ENCODE data around the gene LTB4R.
A peak's percentile ranks its signal among the peaks of the same experiment; 100 is the strongest.

LTB4R gene

GRCh38 chr14:24300326-24300980 lies 10.8 kb upstream of the LTB4R start:
- no peak for DNase-seq

GRCh38 chr14:24304019-24304387 lies 7.3 kb upstream of the LTB4R start:
- DNase-seq, result no peak

DNA sequence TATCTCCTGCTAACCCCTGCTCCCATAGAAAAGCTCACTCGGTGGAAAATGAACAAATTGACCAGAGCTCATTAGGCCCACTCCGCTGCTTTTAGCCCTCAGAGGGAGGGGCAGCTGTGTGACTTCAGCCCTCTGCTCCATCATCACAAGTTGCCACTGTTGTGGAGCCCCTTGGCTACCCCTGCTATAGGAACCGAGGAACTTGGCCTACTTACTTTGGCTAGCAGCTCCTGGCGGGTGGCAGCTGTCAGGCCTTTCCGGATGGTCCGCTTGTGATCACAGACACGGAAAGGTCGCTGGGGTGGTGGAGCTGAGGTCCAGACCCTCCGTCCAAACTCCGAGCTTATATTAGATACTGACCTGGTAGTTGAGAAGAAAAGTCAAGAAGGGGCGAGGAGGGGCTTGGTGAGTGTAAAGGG lies 4.1 kb upstream of the LTB4R start:
- no peak for DNase-seq

- peak in 28 of 56 donors; percentile 6 to 75 (median 25) for DNase-seq
Measured at GRCh38 chr14:24307575-24308341, 3.5 kb upstream of the LTB4R start, which contains the start of gene CIDEB. Gene CIDEB, minus strand, starts transcription at chr14:24307977. Its CDS starts 119 bp downstream, at chr14:24307858.

- DNase-seq, result peak in 1 of 56 donors; percentile 23
Measured at GRCh38 chr14:24308342-24309124, 2.8 kb upstream of the LTB4R start.

DNA sequence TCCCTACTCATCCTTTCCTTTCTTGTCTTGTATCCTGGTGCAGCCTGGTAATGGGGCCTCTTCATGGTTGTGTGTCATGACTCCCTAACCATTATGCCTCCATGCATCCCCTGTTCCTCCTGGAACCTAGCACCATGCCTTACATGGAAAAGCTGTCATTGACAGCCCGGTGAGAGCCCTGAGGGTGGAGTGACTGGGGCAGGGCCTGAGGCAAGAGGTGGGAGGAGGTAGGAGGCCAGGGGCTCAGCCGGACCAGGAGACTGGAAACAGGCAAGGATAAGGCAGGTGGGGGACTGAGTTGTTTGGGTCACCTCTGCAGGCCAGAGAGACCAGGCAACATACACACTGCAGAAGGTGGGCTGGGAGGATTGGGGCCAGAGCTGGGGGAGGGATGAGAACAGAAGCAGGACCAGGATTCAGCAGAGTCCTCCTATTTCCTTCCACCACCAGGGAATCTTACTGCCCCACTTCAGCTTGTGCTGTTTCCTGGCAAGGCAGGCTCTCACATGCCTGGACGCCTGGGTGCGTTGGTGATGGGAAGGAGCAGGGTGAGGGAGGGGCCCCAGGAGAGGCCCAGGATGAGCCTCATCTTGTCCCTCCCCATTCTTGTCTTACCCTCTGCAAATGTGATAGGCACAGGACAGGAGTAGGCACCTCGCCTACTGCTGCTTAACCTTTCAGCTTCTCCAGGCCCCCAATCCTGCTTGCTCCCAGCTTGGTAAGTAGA lies 1.6 kb upstream of the LTB4R start, which contains the start of gene LTB4R2:
Gene LTB4R2, plus strand, starts transcription at position 603 of the 727 bp plus-strand sequence. CDS start 525 bp downstream, outside the sequence.
- DNase-seq, result no peak

DNA sequence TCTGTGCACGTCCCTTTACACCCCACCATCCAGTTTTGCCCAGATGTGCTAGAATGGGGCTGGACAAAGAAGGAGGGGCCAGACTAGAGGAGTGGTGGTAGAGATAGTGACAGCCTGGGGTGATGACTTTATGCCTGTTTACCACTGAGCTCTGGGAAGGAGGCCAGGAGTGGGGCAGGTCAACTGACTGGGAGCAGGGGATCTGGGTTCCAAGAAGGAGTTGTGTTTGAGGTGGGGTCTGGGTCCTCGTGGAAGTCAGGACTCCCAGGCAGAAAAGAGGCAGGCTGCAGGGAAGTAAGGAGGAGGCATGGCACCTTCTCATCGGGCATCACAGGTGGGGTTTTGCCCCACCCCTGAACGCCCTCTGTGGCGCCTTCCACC lies 1.0 kb upstream of the LTB4R start:
- no peak for DNase-seq

DNA sequence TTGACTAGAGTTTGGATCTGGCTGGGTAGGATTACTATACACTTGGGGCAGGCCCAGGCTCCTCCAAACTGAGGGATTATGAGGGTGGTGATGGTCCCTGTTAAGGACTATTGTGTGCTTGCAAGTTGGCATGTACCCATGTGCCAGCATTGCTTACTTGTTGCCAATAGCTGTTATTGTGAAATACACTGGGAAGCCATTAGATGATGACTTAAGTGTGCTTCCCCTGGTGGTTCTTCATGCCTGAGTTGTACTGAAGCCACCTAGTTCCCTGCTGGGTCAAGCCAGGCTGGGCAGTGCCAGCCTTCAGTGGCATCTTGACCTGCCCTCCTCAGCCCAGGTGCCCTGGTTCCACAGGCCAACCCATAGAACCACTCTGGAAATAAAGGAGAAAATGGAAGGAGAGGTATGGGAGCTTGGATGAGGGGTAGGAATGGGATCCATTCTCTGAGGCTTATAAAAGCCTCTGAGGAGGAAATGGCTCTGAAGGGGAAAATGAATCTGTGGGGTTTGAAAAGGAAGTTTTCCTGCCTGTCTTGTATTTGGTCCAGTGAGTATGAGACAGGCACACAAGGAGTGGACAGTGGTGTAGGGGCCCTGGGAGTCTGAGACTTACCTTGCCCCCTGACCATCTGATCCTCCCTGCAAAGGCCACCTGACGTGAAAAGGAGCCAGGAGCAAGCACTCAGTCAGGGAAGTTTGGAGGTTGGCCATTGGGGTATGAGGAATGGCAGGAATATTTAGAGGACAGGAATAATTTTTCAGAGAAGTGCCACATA lies 724 bp downstream of the LTB4R start:
- DNase-seq, result no peak

DNA sequence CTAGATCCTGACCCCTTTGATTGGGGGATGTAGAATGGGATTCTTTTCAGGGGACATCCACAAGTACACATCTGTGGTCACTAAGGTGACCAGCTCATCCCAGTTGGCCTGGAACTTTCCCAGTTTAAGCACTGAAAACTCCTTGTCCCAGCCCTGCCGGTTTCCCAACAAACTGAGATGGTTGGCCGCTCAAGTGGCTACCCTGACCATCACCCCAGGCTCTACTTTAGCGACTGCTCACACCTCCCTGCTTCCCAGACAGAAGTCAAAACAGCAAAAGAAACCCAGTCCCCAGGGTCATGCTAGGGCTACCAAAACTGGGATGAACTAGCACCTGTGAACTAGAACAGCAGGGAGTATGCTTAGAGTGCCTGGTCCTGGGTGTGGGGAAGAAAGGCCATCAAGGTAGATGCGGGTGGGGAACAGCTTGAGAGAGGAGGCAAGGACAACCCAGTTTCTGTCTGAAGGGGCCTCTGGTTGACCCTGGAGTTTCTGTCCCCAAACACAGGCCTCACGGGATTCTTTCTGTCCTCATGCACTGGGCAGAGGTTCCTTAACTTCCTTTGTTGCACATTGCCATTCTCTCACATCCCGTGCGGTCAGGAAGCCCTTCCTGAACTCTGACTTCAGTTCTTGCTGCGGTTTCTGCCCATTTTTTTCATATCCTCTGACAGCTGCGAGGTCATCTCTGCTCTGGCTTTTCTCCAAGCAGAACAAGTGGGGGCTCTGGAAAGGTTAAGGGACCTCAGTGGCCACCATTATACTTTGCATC lies 1.6 kb downstream of the LTB4R start:
- no peak for DNase-seq

GRCh38 chr14:24313913-24314312 lies 2.6 kb downstream of the LTB4R start:
- no peak for DNase-seq

GRCh38 chr14:24314377-24315193 lies 3.3 kb downstream of the LTB4R start:
- DNase-seq, result no peak

DNA sequence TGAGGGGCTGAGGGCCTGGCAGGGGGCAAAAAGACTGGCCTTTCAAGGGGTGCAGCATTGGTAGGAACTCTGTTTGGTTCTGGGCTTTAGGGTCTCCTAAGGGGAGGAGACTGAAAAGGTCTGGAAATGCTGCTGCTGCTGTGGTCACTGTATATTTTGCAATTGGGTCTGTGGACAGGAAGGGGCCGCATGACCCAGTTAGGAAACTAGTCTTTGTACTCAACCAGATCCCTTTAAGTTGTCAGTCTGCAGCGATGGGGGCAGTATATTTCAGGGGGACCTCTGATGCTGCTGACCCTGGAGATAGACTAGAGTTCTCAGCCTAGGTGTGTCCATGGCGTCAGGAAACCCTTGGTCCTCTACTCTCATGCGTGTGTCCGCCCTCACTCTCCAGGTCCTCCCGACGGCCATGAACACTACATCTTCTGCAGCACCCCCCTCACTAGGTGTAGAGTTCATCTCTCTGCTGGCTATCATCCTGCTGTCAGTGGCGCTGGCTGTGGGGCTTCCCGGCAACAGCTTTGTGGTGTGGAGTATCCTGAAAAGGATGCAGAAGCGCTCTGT lies 4.0 kb downstream of the LTB4R start:
- DNase-seq, result no peak

GRCh38 chr14:24315807-24316596 lies 4.7 kb downstream of the LTB4R start:
- peak in 1 of 56 donors; percentile 14 for DNase-seq

DNA sequence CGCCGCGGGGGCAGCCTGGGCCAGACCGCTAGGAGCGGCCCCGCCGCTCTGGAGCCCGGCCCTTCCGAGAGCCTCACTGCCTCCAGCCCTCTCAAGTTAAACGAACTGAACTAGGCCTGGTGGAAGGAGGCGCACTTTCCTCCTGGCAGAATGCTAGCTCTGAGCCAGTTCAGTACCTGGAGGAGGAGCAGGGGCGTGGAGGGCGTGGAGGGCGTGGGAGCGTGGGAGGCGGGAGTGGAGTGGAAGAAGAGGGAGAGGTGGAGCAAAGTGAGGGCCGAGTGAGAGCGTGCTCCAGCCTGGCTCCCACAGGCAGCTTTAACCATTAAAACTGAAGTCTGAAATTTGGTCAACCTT lies 5.3 kb downstream of the LTB4R start:
- no peak for DNase-seq

GRCh38 chr14:24317141-24317928 lies 6.0 kb downstream of the LTB4R start:
- no peak for DNase-seq

DNA sequence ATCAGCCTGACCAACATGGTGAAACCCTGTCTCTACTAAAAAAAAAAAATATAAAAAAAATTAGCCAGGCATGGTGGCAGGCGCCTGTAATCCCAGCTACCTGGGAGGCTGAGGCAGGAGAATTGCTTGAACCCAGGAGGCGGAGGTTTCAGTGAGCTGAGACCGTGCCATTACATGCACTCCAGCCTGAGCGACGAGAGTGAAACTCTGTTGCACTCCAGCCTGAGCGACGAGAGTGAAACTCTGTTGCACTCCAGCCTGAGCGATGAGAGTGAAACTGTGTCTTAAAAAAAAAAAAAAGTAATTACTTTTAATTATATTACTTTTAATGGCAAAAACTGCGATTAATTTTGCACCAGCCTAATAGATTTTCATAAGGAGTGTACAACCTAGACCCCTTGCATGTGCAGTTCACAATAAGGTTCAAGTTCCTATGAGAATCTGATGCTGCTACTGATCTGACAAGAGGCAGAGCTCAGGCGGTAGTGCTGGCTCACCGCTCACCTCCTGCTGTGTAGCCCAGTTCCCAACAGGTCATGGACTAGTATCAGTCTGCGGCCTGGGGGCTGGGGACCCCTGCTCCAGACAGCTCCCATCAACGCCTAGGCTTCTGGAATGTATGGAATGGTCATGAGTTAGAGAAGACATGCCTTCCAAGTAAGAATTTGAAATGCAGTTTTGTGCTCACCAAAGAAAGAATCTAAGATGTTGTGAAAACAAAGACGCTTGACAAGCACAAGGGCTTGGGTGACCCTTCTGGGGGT lies 10.1 kb downstream of the LTB4R start:
- no peak for DNase-seq
